GM23338 (cell line): Measurements from ENCODE around the gene RNF167. TPM values are rescaled to one million over a fixed set of nuclear protein-coding genes. Genes with fewer than 3 reads are reported as not detected.
A peak's percentile ranks its signal among the peaks of the same experiment; 100 is the strongest.
"Not testable (repeated sequence)": the region's sequence is repeated elsewhere in the genome, so short reads cannot be mapped to it uniquely, and the experiment has no call there.

Experiments used
- ATAC-seq: fragments of 200-7000 bp; cut with Tn5 transposase; 3 replicates; pipeline ENCODE4 v1.9.1; 2020
- DNase-seq: peaks from one replicate; pipeline ENCODE4 v3.0.0-alpha.2; 2015; ENCODE audit warnings: low spot score
- H2AFZ ChIP-seq: fragments of 200-600 bp; sonication (generic); 2 replicates; pipeline ENCODE4 v1.8.0; 2016; ENCODE audit warnings: antibody characterized with exemption, mild to moderate bottlenecking, moderate library complexity
- H3F3A ChIP-seq: fragments of 200-600 bp; sonication (generic); replicated peaks from 2 replicates; pipeline ENCODE4 v1.8.0; 2017; ENCODE audit warnings: antibody characterized with exemption, mixed run types, low read depth
- H3K27ac ChIP-seq: fragments of 200-600 bp; sonication (generic); 2 replicates; pipeline ENCODE4 v1.6.1; 2016; ENCODE audit warnings: low read depth
- H3K27me3 ChIP-seq: fragments of 200-600 bp; sonication (generic); 2 replicates; pipeline ENCODE4 v1.8.0; 2016; ENCODE audit warnings: mild to moderate bottlenecking, mixed run types, moderate library complexity; ENCODE audit not compliant: insufficient read depth
- H3K36me3 ChIP-seq: fragments of 200-600 bp; sonication (generic); 2 replicates; pipeline ENCODE4 v1.8.0; 2016; ENCODE audit warnings: mild to moderate bottlenecking; ENCODE audit not compliant: insufficient read depth
- H3K4me1 ChIP-seq: fragments of 200-600 bp; sonication (generic); 2 replicates; pipeline ENCODE4 v1.8.0; 2016; ENCODE audit warnings: mild to moderate bottlenecking, moderate library complexity; ENCODE audit not compliant: insufficient read depth
- H3K4me2 ChIP-seq: fragments of 200-600 bp; sonication (generic); 2 replicates; pipeline ENCODE4 v1.7.1; 2017; ENCODE audit warnings: mixed run types
- H3K4me3 ChIP-seq: fragments of 200-600 bp; sonication (generic); 2 replicates; pipeline ENCODE4 v1.6.1; 2016; ENCODE audit warnings: mixed run types
- H3K79me2 ChIP-seq: fragments of 200-600 bp; sonication (generic); replicated peaks from 2 replicates; pipeline ENCODE4 v1.8.0; 2017; ENCODE audit warnings: mild to moderate bottlenecking; ENCODE audit not compliant: insufficient read depth
- H3K9me2 ChIP-seq: fragments of 200-600 bp; sonication (generic); 2 replicates; pipeline ENCODE4 v1.8.0; 2017; ENCODE audit not compliant: insufficient read depth
- H4K20me1 ChIP-seq: fragments of 200-600 bp; sonication (generic); replicated peaks from 2 replicates; pipeline ENCODE4 v1.8.0; 2017; ENCODE audit warnings: mild to moderate bottlenecking; ENCODE audit not compliant: insufficient read depth
- H3K27ac Mint-ChIP-seq: 2 replicates; pipeline ENCODE4 v1.8.0; 2020; ENCODE audit warnings: inconsistent platforms, mild to moderate bottlenecking, moderate library complexity, mixed read lengths
- H3K27me3 Mint-ChIP-seq: 3 replicates; pipeline ENCODE4 v1.8.0; 2022; ENCODE audit warnings: low read depth, mild to moderate bottlenecking, moderate library complexity, mixed read lengths, inconsistent platforms; ENCODE audit not compliant: insufficient read depth, poor library complexity
- H3K36me3 Mint-ChIP-seq: 3 replicates; pipeline ENCODE4 v1.8.0; 2021; ENCODE audit warnings: low read depth, mild to moderate bottlenecking, inconsistent platforms, moderate library complexity, mixed read lengths
- H3K4me1 Mint-ChIP-seq: 3 replicates; pipeline ENCODE4 v1.8.0; 2020; ENCODE audit warnings: mild to moderate bottlenecking, inconsistent platforms, mixed read lengths
- H3K4me3 Mint-ChIP-seq: 3 replicates; pipeline ENCODE4 v1.8.0; 2021; ENCODE audit warnings: moderate library complexity, mild to moderate bottlenecking, inconsistent platforms, mixed read lengths
- H3K9me3 Mint-ChIP-seq: 3 replicates; pipeline ENCODE4 v1.8.0; 2020; ENCODE audit warnings: moderate library complexity, mild to moderate bottlenecking, inconsistent platforms, mixed read lengths
- CREB1 ChIP-seq: fragments of 250-450 bp; sonication (Bioruptor Pico); IDR thresholded peaks from 2 replicates; pipeline ENCODE4 v1.5.0; 2020; ENCODE audit warnings: low read depth, mild to moderate bottlenecking, moderate library complexity
- EZH2 ChIP-seq: fragments of 200-600 bp; sonication (generic); IDR thresholded peaks from one replicate; pipeline ENCODE4 v1.8.0; 2017; ENCODE audit warnings: antibody characterized with exemption, mild to moderate bottlenecking, low read depth; ENCODE audit not compliant: unreplicated experiment
- JUNB ChIP-seq: IDR thresholded peaks from one replicate; pipeline ENCODE4 v1.6.1; 2016; ENCODE audit warnings: antibody characterized with exemption; ENCODE audit not compliant: unreplicated experiment
- NANOG ChIP-seq: IDR thresholded peaks from 2 replicates; pipeline ENCODE4 v1.6.1; 2016; ENCODE audit warnings: antibody characterized with exemption, borderline replicate concordance
- ZNF114 ChIP-seq: fragments of 250-450 bp; sonication (Bioruptor Pico); IDR thresholded peaks from 2 replicates; pipeline ENCODE4 v1.5.0; 2020; ENCODE audit warnings: mild to moderate bottlenecking, moderate library complexity
- ZNF331 ChIP-seq: fragments of 250-450 bp; sonication (Bioruptor Pico); IDR thresholded peaks from 2 replicates; pipeline ENCODE4 v1.5.0; 2020; ENCODE audit warnings: low read depth, mild to moderate bottlenecking, moderate library complexity
- polyA plus RNA-seq: library from polyadenylated mRNA; unstranded; fragments of >200 nt; fragmentation: Nextera tagmentation; extraction: Ambion mirVana; gene quantifications from 2 replicates; pipeline ENCODE4 v1.2.1, GENCODE V29; 2016
- total RNA-seq: library from RNA; depleted of rRNA; stranded (reverse); fragments of >200 nt; shearing (Covaris generic); gene quantifications from 2 replicates; pipeline ENCODE4 v1.2.3, GENCODE V29; 2014
- TF ChIP-seq, protein P1 (sequence below): IDR thresholded peaks from one replicate; pipeline ENCODE4 v1.6.1; 2018; ENCODE audit warnings: antibody characterized with exemption; ENCODE audit not compliant: unreplicated experiment
- TF ChIP-seq, protein P2 (sequence below): IDR thresholded peaks from 2 replicates; pipeline ENCODE4 v1.6.1; 2016; ENCODE audit warnings: antibody characterized with exemption
- TF ChIP-seq, protein P3 (sequence below), 2 experiments: fragments of 200-600 bp in 1 of 2; sonication (generic) in 1 of 2; conservative IDR thresholded peaks; 2 replicates each; pipeline versions ENCODE4 v1.5.1 to v1.6.1; 2016 to 2017; ENCODE audit warnings: antibody characterized with exemption in 2 of 2, low read depth in 2 of 2, mild to moderate bottlenecking in 2 of 2, moderate library complexity in 1 of 2

The RNF167 gene
- total and polyA plus RNA-seq, 2 experiments from 2014 or later, result 61.2 to 84.4 TPM

DNA sequence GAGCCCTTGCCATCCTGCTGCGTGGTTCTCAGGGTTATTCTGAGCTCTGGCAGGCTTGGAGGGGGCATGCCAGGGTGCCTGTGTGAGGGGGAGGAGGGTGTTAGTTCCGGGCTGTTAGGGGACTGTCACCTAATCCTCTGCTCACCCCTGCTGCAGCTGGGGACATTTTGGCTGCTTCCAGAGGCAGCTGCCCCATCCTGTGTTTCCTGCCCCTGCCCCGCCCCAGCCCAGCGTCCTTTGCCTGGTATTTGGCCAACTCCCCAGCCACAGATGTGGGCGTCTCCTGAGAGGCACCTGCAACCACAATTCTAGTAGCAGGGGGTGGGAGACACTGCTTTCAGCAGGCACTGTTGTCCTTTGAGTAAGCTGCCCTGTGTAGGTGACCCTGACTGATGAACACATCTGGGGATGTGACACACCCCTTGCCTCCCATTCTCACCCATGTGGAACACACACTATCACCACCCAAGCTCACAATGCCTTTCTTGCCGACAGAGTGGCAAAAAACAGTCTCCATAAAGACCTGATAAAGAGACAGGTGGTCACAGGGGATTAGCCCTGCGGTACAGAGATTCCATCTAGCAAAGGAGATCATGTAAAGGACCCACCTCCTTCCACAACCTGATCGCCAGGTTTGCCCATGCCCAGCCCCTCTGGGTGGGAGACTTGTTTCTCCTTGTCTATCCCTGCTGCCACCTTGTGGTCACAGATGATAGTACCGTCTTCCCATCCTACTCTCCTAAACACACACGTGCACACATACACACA is 36.8 kb upstream of the RNF167 start, which contains the start of gene CHRNE (continued):
- TF ChIP-seq, protein P1, sequence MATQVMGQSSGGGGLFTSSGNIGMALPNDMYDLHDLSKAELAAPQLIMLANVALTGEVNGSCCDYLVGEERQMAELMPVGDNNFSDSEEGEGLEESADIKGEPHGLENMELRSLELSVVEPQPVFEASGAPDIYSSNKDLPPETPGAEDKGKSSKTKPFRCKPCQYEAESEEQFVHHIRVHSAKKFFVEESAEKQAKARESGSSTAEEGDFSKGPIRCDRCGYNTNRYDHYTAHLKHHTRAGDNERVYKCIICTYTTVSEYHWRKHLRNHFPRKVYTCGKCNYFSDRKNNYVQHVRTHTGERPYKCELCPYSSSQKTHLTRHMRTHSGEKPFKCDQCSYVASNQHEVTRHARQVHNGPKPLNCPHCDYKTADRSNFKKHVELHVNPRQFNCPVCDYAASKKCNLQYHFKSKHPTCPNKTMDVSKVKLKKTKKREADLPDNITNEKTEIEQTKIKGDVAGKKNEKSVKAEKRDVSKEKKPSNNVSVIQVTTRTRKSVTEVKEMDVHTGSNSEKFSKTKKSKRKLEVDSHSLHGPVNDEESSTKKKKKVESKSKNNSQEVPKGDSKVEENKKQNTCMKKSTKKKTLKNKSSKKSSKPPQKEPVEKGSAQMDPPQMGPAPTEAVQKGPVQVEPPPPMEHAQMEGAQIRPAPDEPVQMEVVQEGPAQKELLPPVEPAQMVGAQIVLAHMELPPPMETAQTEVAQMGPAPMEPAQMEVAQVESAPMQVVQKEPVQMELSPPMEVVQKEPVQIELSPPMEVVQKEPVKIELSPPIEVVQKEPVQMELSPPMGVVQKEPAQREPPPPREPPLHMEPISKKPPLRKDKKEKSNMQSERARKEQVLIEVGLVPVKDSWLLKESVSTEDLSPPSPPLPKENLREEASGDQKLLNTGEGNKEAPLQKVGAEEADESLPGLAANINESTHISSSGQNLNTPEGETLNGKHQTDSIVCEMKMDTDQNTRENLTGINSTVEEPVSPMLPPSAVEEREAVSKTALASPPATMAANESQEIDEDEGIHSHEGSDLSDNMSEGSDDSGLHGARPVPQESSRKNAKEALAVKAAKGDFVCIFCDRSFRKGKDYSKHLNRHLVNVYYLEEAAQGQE, result no peak

DNA sequence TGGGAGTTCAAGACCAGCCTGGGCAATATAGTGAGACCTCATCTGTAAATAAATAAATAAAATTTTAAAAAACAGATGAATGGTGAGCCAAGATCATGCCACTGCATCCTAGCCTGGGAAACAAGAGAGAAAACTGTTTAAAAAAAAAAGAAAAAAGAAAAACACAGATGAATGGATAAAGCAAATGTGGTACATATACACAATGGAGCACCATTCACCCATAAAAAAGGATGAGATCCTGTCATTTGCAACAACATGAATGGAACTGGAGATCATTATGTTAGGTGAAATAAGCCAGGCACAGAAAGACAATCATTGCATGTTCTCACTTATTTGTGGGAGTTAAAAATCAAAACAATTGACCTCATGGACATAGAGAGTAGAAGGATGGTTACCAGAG is 33.4 kb upstream of the RNF167 start:
- not testable (repeated sequence) for H3K36me3 Mint-ChIP-seq, H3K27ac Mint-ChIP-seq, H3K4me3 Mint-ChIP-seq, H3K9me2 ChIP-seq, H3K9me3 Mint-ChIP-seq, H3K4me3 ChIP-seq, DNase-seq, H3K4me1 Mint-ChIP-seq, H3K27ac ChIP-seq, H3K27me3 ChIP-seq, H3K36me3 ChIP-seq, H3K4me1 ChIP-seq, ATAC-seq, H3K4me2 ChIP-seq, H3K79me2 ChIP-seq, H4K20me1 ChIP-seq, H2AFZ ChIP-seq
- H3K27me3 Mint-ChIP-seq, result peaks cover 11% of the 10 kb centered on the region
- peaks cover 21% of the 10 kb centered on the region for H3F3A ChIP-seq

DNA sequence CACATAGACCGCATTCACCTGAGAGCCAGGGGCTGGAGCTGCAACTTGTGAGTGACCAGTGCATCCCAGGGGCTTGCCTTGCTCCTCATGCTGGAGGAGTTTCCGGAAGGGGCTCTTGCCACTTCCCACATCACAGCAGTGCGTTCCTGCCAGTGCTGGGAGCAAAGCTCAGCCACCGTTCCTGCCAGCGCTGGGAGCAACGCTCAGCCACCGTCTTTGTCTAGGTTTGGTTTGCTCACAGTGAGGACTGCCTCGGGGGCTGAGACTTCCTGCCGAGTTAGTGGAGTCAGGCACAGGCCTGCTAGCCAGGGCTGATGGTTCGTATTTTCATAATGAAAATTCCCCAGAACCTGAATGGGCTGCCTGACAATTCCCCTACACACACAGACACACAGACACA is 31.8 kb upstream of the RNF167 start:
- Histone ChIP-seq H3K4me2 (peak overlapping the region; percentile 61; the same call in 1 of the 2 replicates), H3K9me2 (no peaks in the 10 kb centered on the region), H2AFZ (peak overlapping the region; percentile 70)

More for the DNA sequence above, 31.8 kb upstream of the RNF167 start:
- TF ChIP-seq, protein P2, sequence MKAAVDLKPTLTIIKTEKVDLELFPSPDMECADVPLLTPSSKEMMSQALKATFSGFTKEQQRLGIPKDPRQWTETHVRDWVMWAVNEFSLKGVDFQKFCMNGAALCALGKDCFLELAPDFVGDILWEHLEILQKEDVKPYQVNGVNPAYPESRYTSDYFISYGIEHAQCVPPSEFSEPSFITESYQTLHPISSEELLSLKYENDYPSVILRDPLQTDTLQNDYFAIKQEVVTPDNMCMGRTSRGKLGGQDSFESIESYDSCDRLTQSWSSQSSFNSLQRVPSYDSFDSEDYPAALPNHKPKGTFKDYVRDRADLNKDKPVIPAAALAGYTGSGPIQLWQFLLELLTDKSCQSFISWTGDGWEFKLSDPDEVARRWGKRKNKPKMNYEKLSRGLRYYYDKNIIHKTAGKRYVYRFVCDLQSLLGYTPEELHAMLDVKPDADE, result no peak
- TF ChIP-seq JUNB, result no peak
- TF ChIP-seq ZNF114, result no peak
- no peak for TF ChIP-seq NANOG
- TF ChIP-seq ZNF331 (CRISPR knock-in tag), result no peak
- no peak for TF ChIP-seq EZH2
- no peak for TF ChIP-seq CREB1 (CRISPR knock-in tag)
- TF ChIP-seq, protein P1, result no peak
- TF ChIP-seq, protein P3, sequence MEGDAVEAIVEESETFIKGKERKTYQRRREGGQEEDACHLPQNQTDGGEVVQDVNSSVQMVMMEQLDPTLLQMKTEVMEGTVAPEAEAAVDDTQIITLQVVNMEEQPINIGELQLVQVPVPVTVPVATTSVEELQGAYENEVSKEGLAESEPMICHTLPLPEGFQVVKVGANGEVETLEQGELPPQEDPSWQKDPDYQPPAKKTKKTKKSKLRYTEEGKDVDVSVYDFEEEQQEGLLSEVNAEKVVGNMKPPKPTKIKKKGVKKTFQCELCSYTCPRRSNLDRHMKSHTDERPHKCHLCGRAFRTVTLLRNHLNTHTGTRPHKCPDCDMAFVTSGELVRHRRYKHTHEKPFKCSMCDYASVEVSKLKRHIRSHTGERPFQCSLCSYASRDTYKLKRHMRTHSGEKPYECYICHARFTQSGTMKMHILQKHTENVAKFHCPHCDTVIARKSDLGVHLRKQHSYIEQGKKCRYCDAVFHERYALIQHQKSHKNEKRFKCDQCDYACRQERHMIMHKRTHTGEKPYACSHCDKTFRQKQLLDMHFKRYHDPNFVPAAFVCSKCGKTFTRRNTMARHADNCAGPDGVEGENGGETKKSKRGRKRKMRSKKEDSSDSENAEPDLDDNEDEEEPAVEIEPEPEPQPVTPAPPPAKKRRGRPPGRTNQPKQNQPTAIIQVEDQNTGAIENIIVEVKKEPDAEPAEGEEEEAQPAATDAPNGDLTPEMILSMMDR (conservative IDR thresholded peaks at IDR 0.05; ENCODE audit: low read depth in 2 of 2), result no peak
- no peaks in the 10 kb centered on the region for H3K79me2 ChIP-seq
- H3K4me1 Mint-ChIP-seq, result peaks cover 5% of the 10 kb centered on the region
- H3K27ac ChIP-seq, result 0 out of 2 replicates have a peak overlapping the region, but pooled peaks have one; percentile 42
- peak; percentile 54 for DNase-seq
- peak; percentile 56 for ATAC-seq
- H3K4me3 ChIP-seq, result no peak overlapping the region
- H3K27me3 Mint-ChIP-seq, result peaks cover 11% of the 10 kb centered on the region
- peaks cover 14% of the 10 kb centered on the region for H3F3A ChIP-seq
- peaks cover 6% of the 10 kb centered on the region for H3K4me1 ChIP-seq
- no peaks in the 10 kb centered on the region for H3K27me3 ChIP-seq
- no peaks in the 10 kb centered on the region for H3K9me3 Mint-ChIP-seq
- H3K27ac Mint-ChIP-seq, result no peak overlapping the region
- H4K20me1 ChIP-seq, result no peaks in the 10 kb centered on the region
- H3K4me3 Mint-ChIP-seq, result no peak overlapping the region
- H3K36me3 ChIP-seq, result no peaks in the 10 kb centered on the region
- no peaks in the 10 kb centered on the region for H3K36me3 Mint-ChIP-seq
